DMS 273 (cell line): ENCODE data around the gene PRPF40B.
A peak's percentile ranks its signal among the peaks of the same experiment; 100 is the strongest.

Source experiments
- DNase-seq: peaks from one replicate; lab custom pipeline; 2025; ENCODE audit not compliant: unreplicated experiment; lab: John Stamatoyannopoulos, UW

PRPF40B gene

DNA sequence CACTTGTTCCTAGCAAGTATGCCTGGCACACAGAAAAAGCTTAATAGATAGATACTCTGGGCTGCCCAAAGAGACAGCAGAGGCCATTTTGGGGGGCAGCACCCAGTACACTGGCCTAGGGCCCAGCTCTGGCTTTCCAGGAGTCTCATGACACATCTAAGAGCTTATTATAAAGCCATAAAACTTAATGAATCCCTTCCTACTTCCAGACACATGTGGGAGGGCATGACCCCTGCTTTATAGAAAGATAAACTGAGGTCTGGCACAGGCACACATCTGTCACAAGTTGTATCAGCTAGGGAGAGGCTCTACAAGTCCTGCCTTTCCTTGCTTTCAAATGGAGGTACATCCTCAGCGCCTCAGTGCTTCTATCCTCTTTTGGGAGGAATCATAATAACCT, 56.7 kb downstream of the PRPF40B start:
- DNase-seq, result no peak

- DNase-seq, result no peak
Measured at GRCh38 chr12:49683599-49684309, 60.4 kb downstream of the PRPF40B start.

GRCh38 chr12:49684310-49684854, 61.0 kb downstream of the PRPF40B start:
- DNase-seq, result no peak

GRCh38 chr12:49687941-49688340, 64.6 kb downstream of the PRPF40B start:
- no peak for DNase-seq

DNA sequence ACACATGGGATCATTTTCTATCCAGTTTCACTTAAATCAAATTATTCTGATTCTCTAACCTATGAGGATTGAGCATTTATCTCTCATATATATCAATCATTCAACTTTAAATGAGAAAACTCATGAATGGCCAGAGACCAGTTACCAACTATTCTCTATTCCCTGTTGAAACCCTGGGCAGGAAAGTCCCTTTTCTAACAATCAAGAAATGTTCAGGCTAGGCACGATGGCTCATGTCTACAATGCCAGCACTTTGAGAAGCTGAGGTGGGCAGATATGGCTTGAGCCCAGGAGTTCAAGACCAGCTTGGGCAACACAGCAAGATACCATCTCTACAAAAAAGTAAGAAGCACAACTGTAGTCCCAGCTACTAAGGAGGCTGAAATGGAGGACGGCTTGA, 65.9 kb downstream of the PRPF40B start:
- DNase-seq, result no peak

GRCh38 chr12:49689785-49690184, 66.4 kb downstream of the PRPF40B start:
- DNase-seq, result peak; percentile 47

- no peak for DNase-seq
Measured at GRCh38 chr12:49692851-49693250, 69.5 kb downstream of the PRPF40B start.

DNA sequence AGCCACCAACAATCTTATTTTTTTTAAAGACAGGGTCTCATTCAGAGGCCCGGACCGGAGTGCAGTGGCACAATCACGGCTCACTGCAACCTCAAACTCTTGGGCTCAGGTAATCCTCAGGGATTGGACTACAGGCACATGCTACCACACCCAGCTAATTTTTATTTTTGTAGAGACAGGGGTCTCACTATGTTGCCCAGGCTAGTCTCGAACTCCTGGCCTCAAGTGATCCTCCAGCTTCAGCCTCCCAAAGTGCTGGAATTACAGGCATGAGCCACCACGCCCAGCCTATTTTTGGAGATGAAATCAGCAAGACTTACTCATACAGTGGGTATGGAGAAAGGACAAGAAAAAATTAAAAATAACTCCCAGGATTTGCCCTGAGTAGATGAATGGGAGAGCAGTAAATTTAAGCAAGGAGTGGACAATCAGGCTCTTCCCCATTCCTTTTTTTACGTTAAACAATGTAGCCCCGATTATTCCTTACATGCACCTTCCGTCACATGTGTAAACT, 70.6 kb downstream of the PRPF40B start:
- DNase-seq, result no peak
